GM12873 (cell line): ENCODE measurements around the gene PADI2.

Experiments used
- TF ChIP-seq, protein P1 (sequence below): IDR thresholded peaks from 2 replicates; pipeline ENCODE4 v1.5.1; 2012; ENCODE audit warnings: low read depth, mild to moderate bottlenecking, moderate library complexity, low read length, control low read depth; ENCODE audit not compliant: insufficient read depth; ENCODE audit errors: missing control alignments

PADI2 gene

DNA sequence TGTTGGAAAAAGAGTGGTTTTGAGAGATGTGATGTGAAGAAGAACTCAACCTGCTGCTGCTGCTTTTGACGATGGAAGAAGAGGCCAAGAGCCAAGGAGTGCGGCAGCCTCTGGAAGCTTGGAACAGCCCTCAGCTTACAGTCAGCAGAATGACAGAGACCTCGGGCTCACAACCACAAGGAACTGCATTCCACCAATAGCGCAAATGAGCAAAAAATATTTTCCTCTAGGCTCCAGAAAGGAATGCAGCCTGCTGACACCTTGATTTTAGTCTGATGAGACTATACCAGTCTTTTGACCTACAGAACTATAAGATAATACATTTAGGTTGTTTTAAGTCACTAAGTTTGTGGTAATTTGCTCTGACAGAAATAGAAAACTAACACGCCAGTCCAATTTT, 75.6 kb downstream of the PADI2 start:
- TF ChIP-seq, protein P1, sequence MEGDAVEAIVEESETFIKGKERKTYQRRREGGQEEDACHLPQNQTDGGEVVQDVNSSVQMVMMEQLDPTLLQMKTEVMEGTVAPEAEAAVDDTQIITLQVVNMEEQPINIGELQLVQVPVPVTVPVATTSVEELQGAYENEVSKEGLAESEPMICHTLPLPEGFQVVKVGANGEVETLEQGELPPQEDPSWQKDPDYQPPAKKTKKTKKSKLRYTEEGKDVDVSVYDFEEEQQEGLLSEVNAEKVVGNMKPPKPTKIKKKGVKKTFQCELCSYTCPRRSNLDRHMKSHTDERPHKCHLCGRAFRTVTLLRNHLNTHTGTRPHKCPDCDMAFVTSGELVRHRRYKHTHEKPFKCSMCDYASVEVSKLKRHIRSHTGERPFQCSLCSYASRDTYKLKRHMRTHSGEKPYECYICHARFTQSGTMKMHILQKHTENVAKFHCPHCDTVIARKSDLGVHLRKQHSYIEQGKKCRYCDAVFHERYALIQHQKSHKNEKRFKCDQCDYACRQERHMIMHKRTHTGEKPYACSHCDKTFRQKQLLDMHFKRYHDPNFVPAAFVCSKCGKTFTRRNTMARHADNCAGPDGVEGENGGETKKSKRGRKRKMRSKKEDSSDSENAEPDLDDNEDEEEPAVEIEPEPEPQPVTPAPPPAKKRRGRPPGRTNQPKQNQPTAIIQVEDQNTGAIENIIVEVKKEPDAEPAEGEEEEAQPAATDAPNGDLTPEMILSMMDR, result no peak

DNA sequence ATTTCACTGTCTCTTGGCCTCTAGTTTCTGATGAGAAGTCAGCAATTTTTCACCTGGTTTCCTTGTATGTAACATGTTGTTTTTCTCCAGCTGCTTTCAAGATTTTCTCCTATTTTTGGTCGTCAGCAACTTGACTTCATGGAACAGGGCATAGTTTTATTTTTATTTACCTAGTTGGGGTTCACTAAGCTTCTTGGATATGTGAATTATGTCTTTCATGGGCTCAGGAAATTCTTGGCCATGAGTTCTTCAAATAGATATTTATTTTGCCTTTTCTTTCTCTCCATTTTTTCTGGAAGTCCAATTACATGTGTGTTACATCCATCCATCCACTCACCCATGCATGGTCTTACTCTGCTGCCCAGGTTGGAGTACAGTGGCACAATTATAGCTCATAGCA, 79.1 kb downstream of the PADI2 start:
- TF ChIP-seq, protein P1, result no peak

DNA sequence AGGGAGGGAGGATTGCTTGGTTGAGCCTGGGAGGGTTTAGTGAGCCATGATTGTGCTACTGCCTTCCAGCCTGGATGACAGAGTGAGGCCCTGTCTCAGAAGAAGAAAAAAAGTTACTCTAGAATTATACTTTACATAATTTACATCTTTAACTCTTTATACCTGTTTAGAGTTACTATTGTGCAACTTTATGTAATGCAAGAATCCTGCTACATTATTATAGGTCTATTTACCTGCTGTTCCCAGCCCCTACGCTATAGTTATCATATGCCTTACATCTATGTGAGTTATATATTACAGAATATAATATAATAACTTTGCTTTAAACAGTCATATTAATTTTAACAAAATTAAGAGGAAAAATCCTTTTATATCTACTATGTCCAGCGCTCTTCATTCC, 79.7 kb downstream of the PADI2 start:
- TF ChIP-seq, protein P1, result no peak

DNA sequence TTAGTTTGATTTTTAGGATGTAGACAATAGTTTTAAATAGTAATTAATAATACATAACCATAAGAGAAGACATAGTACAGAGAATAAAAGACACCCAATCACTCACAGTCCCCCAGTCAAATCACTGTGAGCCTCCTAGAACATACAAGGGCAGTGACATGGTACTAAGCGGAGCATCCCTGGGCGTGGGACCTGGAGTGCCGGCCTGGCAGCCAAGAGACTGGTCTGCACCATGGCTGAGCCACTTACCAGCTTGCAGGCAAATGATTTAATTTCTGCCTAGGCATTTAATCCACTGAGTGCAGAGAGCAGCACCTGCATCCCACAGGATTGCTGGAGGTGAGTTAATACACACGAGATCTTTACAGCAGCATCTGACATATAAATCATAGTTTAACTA, 85.8 kb downstream of the PADI2 start:
- TF ChIP-seq, protein P1, result no peak

- TF ChIP-seq, protein P1, result no peak
Measured at GRCh38 chr1:17032741-17033140, 86.5 kb downstream of the PADI2 start.

GRCh38 chr1:17031436-17031835, 87.8 kb downstream of the PADI2 start:
- TF ChIP-seq, protein P1, result no peak

DNA sequence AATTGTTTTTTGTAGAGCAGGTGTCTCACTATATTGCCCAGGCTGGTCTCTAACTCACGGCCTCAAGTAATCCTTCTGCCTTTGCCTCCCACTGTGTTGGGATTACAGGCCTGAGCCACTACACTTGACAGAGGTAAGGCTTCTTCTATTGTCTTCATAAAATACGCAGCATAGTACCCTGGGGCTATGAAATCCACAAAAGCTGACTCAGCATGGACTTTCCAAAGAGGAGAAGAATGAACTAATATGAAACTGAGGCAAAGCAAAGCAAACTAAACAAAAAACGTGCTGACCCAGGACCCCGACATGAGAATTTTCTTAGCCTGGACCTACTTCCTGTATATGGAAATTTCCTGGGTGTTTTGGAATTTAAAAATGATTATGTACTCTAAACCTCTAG, 89.0 kb downstream of the PADI2 start:
- TF ChIP-seq, protein P1, result no peak
